Measurements from ENCODE around the gene SAMD4B. TPM values are rescaled to one million over a fixed set of nuclear protein-coding genes. Genes with fewer than 3 reads are reported as not detected.

The SAMD4B gene
- total RNA-seq, 4 donors from 2014 or later, result 103 to 193 (median 115) TPM

DNA sequence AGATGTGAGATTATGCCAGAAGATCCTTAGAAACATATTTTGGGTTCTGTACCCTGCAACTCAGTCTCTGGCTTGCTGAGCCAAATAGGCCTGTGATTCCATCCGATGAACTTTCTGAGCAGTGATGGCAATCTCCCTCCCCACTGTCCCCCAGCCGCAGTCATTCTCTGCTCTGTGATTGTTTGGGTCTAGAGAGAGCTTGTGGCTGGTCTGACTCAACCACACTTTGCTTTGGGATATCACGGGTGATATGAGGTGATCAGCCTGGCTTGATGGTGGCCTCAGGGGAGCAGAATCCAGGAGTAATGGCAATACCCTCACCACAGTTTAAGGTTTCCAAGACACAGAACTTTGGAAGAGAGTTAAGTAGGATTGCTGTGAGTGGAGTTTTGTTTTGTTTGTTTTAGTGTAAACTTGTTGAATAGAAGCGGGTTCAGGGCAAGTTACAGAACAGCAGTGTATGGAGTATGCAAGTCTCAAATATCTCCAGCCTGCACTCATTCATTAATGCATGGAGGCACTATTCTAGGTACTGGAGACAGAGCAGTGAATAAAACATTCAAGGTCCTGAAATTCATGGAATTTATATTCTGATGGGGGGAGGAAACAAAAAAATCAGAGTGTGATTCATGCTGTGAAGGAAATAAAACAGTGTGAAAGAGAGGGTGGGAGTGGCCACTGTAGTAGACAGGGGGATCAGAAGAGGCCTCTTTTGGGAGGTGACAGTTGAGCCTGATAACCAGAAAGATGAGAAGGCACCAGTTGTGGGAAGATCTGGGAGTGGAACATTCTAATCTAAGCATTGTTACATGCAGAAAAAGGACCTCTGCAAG, 5.3 kb downstream of the SAMD4B start:
- no peaks in the 10 kb centered on the region for H3K9me3 ChIP-seq
- DNase-seq (ENCODE audit: low spot score in 2 of 2), result no peak
- no peak overlapping the region for H3K4me3 ChIP-seq
- 72 to 81% methylated on average over 4 of the region's 4 CpGs for WGBS, 2 donors
- H3K36me3 ChIP-seq, result peaks cover 0 to 40% (median 9%) of the 10 kb centered on the region in 3 donors
- H3K27me3 ChIP-seq, result no peaks in the 10 kb centered on the region
- H3K4me1 ChIP-seq, result peaks cover 0 to 98% (median 42%) of the 10 kb centered on the region in 4 donors
- no peak for TF ChIP-seq EP300 (IDR thresholded peaks at IDR 0.05)
- TF ChIP-seq POLR2A (IDR thresholded peaks at IDR 0.05), result no peak
- no peak for TF ChIP-seq CTCF (IDR thresholded peaks at IDR 0.05)
- peak overlapping the region in 3 of 4 donors; percentile 23 to 66 (median 29) for H3K27ac ChIP-seq

DNA sequence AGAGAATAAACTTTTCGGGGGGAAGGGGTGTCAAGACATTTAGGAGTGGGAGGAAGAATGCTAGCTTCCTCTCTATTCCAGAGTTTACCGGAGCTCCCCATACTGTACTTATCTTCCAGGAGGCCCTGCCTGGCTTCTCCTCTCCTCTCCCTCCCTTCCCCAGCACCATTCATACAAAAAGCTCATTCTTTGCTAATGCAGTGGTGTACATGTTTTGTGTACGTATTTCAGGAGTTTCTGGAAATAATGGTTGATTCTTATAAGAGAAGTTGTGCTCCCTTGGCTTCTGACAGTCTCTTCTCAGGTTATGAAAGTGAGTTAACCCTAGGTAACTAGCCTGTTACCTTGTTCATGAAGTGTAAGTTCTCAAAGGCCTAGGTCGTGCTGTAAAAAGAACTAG, 7.1 kb downstream of the SAMD4B start:
- 55 to 59% methylated on average over 4 of the region's 4 CpGs for WGBS, 2 donors
- no peak overlapping the region for H3K4me3 ChIP-seq
- H3K27ac ChIP-seq, result peak overlapping the region in 3 of 4 donors; percentile 20 to 66 (median 23)
- TF ChIP-seq POLR2A (IDR thresholded peaks at IDR 0.05), result no peak
- no peak for TF ChIP-seq CTCF (IDR thresholded peaks at IDR 0.05)
- TF ChIP-seq EP300 (IDR thresholded peaks at IDR 0.05), result no peak
- peaks cover 0 to 97% (median 35%) of the 10 kb centered on the region in 4 donors for H3K4me1 ChIP-seq
- no peaks in the 10 kb centered on the region for H3K9me3 ChIP-seq
- H3K36me3 ChIP-seq, result peaks cover 0 to 58% (median 9%) of the 10 kb centered on the region in 3 donors
- no peaks in the 10 kb centered on the region for H3K27me3 ChIP-seq
- DNase-seq (ENCODE audit: low spot score in 2 of 2), result no peak

DNA sequence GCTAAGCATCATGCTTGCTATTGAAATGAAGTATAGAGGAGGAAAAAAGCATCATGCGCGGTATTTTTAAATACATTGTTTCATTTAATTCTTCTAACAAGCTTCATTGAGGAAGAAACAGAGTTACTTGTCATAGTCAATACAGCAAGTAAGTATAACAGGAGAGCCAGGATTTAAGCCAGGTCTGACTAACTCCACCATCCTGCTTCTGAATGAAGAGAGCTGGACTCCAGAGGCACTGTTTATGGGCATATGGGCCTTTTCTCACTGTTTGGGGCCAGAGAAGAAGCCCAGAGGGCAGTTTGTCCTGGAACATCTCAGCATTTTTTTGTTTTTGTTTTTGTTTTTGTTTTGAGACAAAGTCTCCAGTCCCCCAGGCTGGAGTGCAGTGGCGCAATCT, 7.9 kb downstream of the SAMD4B start:
- Histone ChIP-seq H3K4me3 (no peak overlapping the region), H3K36me3 (peaks cover 0 to 66% (median 10%) of the 10 kb centered on the region in 3 donors), H3K27me3 (no peaks in the 10 kb centered on the region), H3K27ac (peak overlapping the region in 2 of 4 donors; percentile 17 to 74), H3K4me1 (peaks cover 0 to 96% (median 32%) of the 10 kb centered on the region in 4 donors), H3K9me3 (no peaks in the 10 kb centered on the region)
- no peak for TF ChIP-seq EP300 (IDR thresholded peaks at IDR 0.05)
- no peak for TF ChIP-seq POLR2A (IDR thresholded peaks at IDR 0.05)
- no peak for TF ChIP-seq CTCF (IDR thresholded peaks at IDR 0.05)
- no peak for DNase-seq (ENCODE audit: low spot score in 2 of 2)
- WGBS, 2 donors, result 92 to 96% methylated on average over 3 of the region's 3 CpGs

DNA sequence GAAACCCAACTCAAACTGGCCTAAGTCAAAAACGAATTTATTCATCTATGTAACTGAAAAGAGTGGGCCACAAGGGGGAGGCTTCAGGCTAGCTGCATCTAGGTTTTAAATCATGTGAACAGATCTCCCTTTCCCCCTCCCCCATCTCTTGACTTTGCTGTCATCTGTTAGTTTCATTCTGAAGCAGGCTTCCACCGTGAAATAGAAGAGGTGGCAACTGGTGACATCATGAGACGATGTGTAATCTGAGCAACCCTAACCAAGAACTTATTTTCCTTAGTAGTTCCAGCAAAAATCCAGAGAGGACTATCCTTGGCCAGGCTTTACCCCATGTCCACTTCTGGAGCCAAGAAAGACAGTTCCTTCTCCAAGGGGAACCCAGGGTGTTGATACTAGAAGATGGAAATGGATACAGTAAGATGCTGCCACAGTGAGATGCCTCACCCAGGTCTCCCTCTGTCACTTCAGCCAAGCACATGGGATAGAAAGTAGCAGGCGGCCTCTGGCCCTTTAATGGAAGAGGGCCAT, 9.4 kb downstream of the SAMD4B start:
- Histone ChIP-seq H3K36me3 (peaks cover 0 to 72% (median 13%) of the 10 kb centered on the region in 3 donors), H3K27ac (peak overlapping the region in 2 of 4 donors; percentile 56 to 74), H3K9me3 (no peaks in the 10 kb centered on the region), H3K4me1 (peaks cover 0 to 85% (median 21%) of the 10 kb centered on the region in 4 donors), H3K27me3 (no peaks in the 10 kb centered on the region), H3K4me3 (no peak overlapping the region)
- WGBS, 2 donors, result 54 to 59% methylated on average over 4 of the region's 4 CpGs
- TF ChIP-seq POLR2A (IDR thresholded peaks at IDR 0.05) (no peak), EP300 (IDR thresholded peaks at IDR 0.05) (peak in 1 of 2 donors; percentile 11), CTCF (IDR thresholded peaks at IDR 0.05) (no peak)
- DNase-seq (ENCODE audit: low spot score in 2 of 2), result no peak
